GM21786 (cell line): ENCODE results near the gene SPOP.
"Not testable (repeated sequence)": the region's sequence is repeated elsewhere in the genome, so short reads cannot be mapped to it uniquely, and the experiment has no call there.

Experiments used
- ATAC-seq: cut with Tn5 transposase; IDR thresholded peaks from one replicate; pipeline ENCODE4 v1.9.1; 2021; ENCODE audit not compliant: unreplicated experiment

The SPOP gene

GRCh38 chr17:49554694-49555494, 123.0 kb downstream of the SPOP start:
- ATAC-seq, result no peak

GRCh38 chr17:49553676-49554335, 124.1 kb downstream of the SPOP start:
- no peak for ATAC-seq

GRCh38 chr17:49552070-49552751, 125.7 kb downstream of the SPOP start:
- no peak for ATAC-seq

- ATAC-seq, result no peak
Measured at GRCh38 chr17:49551221-49552069, 126.5 kb downstream of the SPOP start.

- not testable (repeated sequence) for ATAC-seq
Measured at GRCh38 chr17:49550764-49551163, 127.1 kb downstream of the SPOP start.

GRCh38 chr17:49549691-49550678, 127.9 kb downstream of the SPOP start:
- ATAC-seq, result no peak

- ATAC-seq, result no peak
Measured at GRCh38 chr17:49549311-49549605, 128.6 kb downstream of the SPOP start.
